GM04503 (cell line): ENCODE data around the gene ZSWIM4.
"Not testable (repeated sequence)": the region's sequence is repeated elsewhere in the genome, so short reads cannot be mapped to it uniquely, and the experiment has no call there.

Source experiments
- DNase-seq: peaks from one replicate; pipeline ENCODE4 v3.0.0-alpha.2; 2012; ENCODE audit warnings: low read depth

Gene ZSWIM4

GRCh38 chr19:13850910-13851733 lies 55.9 kb downstream of the ZSWIM4 start:
- DNase-seq = no peak

GRCh38 chr19:13851734-13852114 lies 56.5 kb downstream of the ZSWIM4 start:
- not testable (repeated sequence) for DNase-seq

- not testable (repeated sequence) for DNase-seq
Measured at GRCh38 chr19:13852171-13852707, 57.0 kb downstream of the ZSWIM4 start.

GRCh38 chr19:13856497-13856896 lies 61.3 kb downstream of the ZSWIM4 start:
- DNase-seq = no peak

GRCh38 chr19:13859361-13859880 lies 64.2 kb downstream of the ZSWIM4 start:
- DNase-seq = no peak

GRCh38 chr19:13860679-13861391 lies 65.6 kb downstream of the ZSWIM4 start:
- DNase-seq = no peak

GRCh38 chr19:13861392-13861713 lies 66.1 kb downstream of the ZSWIM4 start:
- no peak for DNase-seq

GRCh38 chr19:13861714-13862531 lies 66.7 kb downstream of the ZSWIM4 start:
- DNase-seq = peak; percentile 80

- no peak for DNase-seq
Measured at GRCh38 chr19:13864046-13864666, 68.9 kb downstream of the ZSWIM4 start.

- no peak for DNase-seq
Measured at GRCh38 chr19:13864667-13865570, 69.7 kb downstream of the ZSWIM4 start.

GRCh38 chr19:13865571-13866462 lies 70.6 kb downstream of the ZSWIM4 start:
- no peak for DNase-seq

GRCh38 chr19:13866463-13867046 lies 71.3 kb downstream of the ZSWIM4 start:
- no peak for DNase-seq

GRCh38 chr19:13868663-13869062 lies 73.4 kb downstream of the ZSWIM4 start:
- DNase-seq = no peak

- no peak for DNase-seq
Measured at GRCh38 chr19:13869281-13869680, 74.0 kb downstream of the ZSWIM4 start.

GRCh38 chr19:13870873-13871272 lies 75.6 kb downstream of the ZSWIM4 start:
- DNase-seq = no peak

- no peak for DNase-seq
Measured at GRCh38 chr19:13872339-13872694, 77.1 kb downstream of the ZSWIM4 start.

GRCh38 chr19:13872695-13873389 lies 77.6 kb downstream of the ZSWIM4 start:
- no peak for DNase-seq

GRCh38 chr19:13873834-13874515 lies 78.7 kb downstream of the ZSWIM4 start:
- DNase-seq = no peak
